ENCODE measurements around the gene MINPP1. TPM values are rescaled to one million over a fixed set of nuclear protein-coding genes. Genes with fewer than 3 reads are reported as not detected.
"Not testable (repeated sequence)": the region's sequence is repeated elsewhere in the genome, so short reads cannot be mapped to it uniquely, and the experiment has no call there.

The MINPP1 gene
- total RNA-seq, 5 donors from 2014 or later (not counting 1 experiment from before 2014, with no cell fraction given), result 2.9 to 9.6 (median 8.8) TPM

DNA sequence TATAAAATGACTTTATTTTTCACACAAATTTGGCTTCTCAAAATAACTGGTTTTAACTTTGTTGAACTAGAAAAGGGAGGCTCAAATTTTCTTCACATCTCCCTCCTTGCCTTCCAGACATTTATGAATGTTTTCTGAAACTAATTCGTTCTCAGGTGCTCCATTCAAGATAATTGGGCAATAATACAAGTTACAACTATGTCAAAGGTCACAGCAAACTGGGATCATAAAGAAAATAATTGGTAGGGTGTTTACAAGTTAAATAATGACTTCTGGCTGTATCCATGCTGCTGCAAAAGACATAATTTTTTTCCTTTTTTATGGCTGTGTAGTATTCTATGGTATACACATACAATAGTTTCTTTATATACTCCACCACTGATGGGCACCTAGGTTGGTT is 75.3 kb downstream of the MINPP1 start:
- Mint-ChIP-seq H3K27me3 (peaks cover 26 to 34% of the 10 kb centered on the region in 2 donors), H3K27ac (no peak overlapping the region), H3K36me3 (no peaks in the 10 kb centered on the region), H3K4me1 (no peaks in the 10 kb centered on the region), H3K9me3 (no peaks in the 10 kb centered on the region), H3K4me3 (no peak overlapping the region)
- Histone ChIP-seq H3K27me3 (replicated peaks in 1 of 2; ENCODE audit: control insufficient read depth in 2 of 2, extremely low read depth in 1 of 2, insufficient read depth in 2 of 2, low read length in 1 of 2) (peaks cover 0 to 13% of the 10 kb centered on the region in 2 experiments), H3K27ac (ENCODE audit: low read length) (no peak overlapping the region), H3K4me3 (ENCODE audit: control insufficient read depth in 1 of 2, extremely low read depth in 1 of 2, low read length in 1 of 2) (no peak overlapping the region), H3K4me1 (ENCODE audit: control insufficient read depth in 1 of 2, extremely low read depth in 1 of 2, insufficient read depth in 2 of 2, low read length in 2 of 2) (no peaks in the 10 kb centered on the region), H3K9me3 (no peaks in the 10 kb centered on the region), H3K36me3 (ENCODE audit: control insufficient read depth in 2 of 2, extremely low read depth in 1 of 2, insufficient read depth in 1 of 2, low read length in 1 of 2) (no peaks in the 10 kb centered on the region)
- DNase-seq (no peak), ATAC-seq (replicated peaks in 1 of 4) (no peak)
- no CpG with 5 or more reads among the region's 1 CpG for WGBS (ENCODE audit: insufficient coverage)
- ChIA-PET CTCF (no interaction called here), POLR2A (interaction anchor here in 1 of 2 donors (0.6 kb wide), 1 partner anchor 36 kb away, joined by 3 read pairs; no protein-coding TSS in a partner anchor)

DNA sequence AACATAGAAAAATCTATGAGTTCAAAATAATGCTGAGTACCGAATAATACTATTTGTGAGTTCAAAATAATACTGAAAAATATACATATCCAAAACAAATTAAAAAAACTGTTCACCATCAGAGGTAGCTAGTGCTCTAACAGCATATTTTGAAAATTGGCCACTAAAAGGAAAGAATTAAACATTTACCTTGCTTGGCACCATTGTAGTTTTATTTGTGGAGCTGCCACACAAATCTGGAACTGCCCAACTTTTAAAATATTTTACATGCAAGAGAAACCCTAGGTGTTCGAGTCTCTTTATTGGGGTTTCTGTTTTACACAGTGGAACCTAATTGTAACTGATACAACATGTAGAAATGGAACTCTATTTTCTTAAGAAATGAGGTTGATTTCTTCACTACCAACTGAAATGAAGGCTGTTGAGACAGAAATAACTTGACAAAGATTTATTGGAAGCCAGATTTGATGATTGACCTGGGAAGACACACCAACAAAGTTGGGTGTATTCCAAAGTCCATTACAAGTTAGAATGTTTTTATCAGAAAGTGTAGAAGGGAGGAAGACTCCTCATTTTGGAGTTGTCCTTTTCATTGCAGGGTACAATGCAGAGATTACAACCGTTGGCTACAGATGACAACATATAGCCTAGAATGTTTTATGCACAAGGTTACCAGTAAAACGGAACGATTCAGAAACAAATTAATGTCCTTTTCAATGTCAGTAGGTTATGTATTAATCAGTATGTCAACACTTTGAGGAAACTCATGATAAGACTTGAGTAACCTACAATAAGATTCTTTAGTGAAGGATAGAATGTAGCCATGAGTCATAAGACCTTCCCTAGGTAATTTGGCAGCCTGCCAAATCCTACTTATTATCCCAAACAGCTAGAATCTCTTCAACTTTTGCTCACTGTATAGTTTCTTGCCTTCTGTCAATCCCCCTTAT is 81.1 kb downstream of the MINPP1 start:
- Histone ChIP-seq H3K9me3 (no peaks in the 10 kb centered on the region), H3K4me1 (ENCODE audit: control insufficient read depth in 1 of 2, extremely low read depth in 1 of 2, insufficient read depth in 2 of 2, low read length in 2 of 2) (no peaks in the 10 kb centered on the region), H3K27ac (ENCODE audit: low read length) (no peak overlapping the region), H3K27me3 (replicated peaks in 1 of 2; ENCODE audit: control insufficient read depth in 2 of 2, extremely low read depth in 1 of 2, insufficient read depth in 2 of 2, low read length in 1 of 2) (peaks cover 0 to 3% of the 10 kb centered on the region in 2 experiments), H3K4me3 (ENCODE audit: control insufficient read depth in 1 of 2, extremely low read depth in 1 of 2, low read length in 1 of 2) (no peak overlapping the region), H3K36me3 (ENCODE audit: control insufficient read depth in 2 of 2, extremely low read depth in 1 of 2, insufficient read depth in 1 of 2, low read length in 1 of 2) (no peaks in the 10 kb centered on the region)
- Mint-ChIP-seq H3K27me3 (peaks cover 7 to 15% of the 10 kb centered on the region in 2 donors), H3K4me3 (no peak overlapping the region), H3K4me1 (no peaks in the 10 kb centered on the region), H3K36me3 (no peaks in the 10 kb centered on the region), H3K9me3 (no peaks in the 10 kb centered on the region), H3K27ac (no peak overlapping the region)
- POLR2A ChIA-PET, result no interaction called here
- CTCF ChIA-PET, result no interaction called here
- WGBS (ENCODE audit: insufficient coverage), result 88% methylated on average over 3 of the region's 5 CpGs
- no peak for DNase-seq
- no peak for ATAC-seq (replicated peaks in 1 of 4)

DNA sequence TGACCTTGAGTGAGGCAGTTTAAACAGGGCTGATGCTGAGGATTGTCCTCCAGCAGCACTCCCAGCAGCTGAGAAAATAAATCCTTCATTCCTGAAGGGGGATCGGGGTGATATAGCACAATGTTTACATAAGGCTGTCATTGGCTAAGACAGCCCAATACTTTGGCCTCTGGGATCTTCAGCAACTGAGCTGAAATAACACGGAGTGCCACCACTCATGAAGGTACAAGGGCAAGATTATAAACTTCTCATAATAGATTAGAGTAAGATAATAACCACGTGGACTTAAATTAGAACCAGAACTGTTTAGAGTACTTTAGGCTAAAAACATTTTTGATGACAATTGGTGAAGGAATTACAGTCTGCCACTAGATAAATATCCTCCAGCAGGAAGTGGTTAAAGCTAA is 85.0 kb downstream of the MINPP1 start:
- no peak overlapping the region for H3K27ac Mint-ChIP-seq
- peaks cover 0 to 2% (median 0%) of the 10 kb centered on the region in 3 donors for H3K9me3 Mint-ChIP-seq
- no peaks in the 10 kb centered on the region for H3K36me3 Mint-ChIP-seq
- H3K4me3 Mint-ChIP-seq, result no peak overlapping the region
- ChIA-PET POLR2A (no interaction called here), CTCF (interaction anchor here in 1 of 2 donors (0.6 kb wide), 1 partner anchor 1889 kb away, joined by 3 read pairs; no protein-coding TSS in a partner anchor)
- no peaks in the 10 kb centered on the region for H3K4me1 Mint-ChIP-seq
- no CpG with 5 or more reads among the region's 3 CpGs for WGBS (ENCODE audit: insufficient coverage)
- ATAC-seq (replicated peaks in 1 of 4) (no peak), DNase-seq (no peak)
- no peaks in the 10 kb centered on the region for H3K27me3 Mint-ChIP-seq
- peaks cover 0 to 5% of the 10 kb centered on the region in 2 experiments for H3K27me3 ChIP-seq (replicated peaks in 1 of 2; ENCODE audit: control insufficient read depth in 2 of 2, extremely low read depth in 1 of 2, insufficient read depth in 2 of 2, low read length in 1 of 2)
- H3K9me3 ChIP-seq, result no peaks in the 10 kb centered on the region
- no peaks in the 10 kb centered on the region for H3K4me1 ChIP-seq (ENCODE audit: control insufficient read depth in 1 of 2, extremely low read depth in 1 of 2, insufficient read depth in 2 of 2, low read length in 2 of 2)
- no peak overlapping the region for H3K4me3 ChIP-seq (ENCODE audit: control insufficient read depth in 1 of 2, extremely low read depth in 1 of 2, low read length in 1 of 2)
- H3K27ac ChIP-seq (ENCODE audit: low read length), result no peak overlapping the region
- no peaks in the 10 kb centered on the region for H3K36me3 ChIP-seq (ENCODE audit: control insufficient read depth in 2 of 2, extremely low read depth in 1 of 2, insufficient read depth in 1 of 2, low read length in 1 of 2)

DNA sequence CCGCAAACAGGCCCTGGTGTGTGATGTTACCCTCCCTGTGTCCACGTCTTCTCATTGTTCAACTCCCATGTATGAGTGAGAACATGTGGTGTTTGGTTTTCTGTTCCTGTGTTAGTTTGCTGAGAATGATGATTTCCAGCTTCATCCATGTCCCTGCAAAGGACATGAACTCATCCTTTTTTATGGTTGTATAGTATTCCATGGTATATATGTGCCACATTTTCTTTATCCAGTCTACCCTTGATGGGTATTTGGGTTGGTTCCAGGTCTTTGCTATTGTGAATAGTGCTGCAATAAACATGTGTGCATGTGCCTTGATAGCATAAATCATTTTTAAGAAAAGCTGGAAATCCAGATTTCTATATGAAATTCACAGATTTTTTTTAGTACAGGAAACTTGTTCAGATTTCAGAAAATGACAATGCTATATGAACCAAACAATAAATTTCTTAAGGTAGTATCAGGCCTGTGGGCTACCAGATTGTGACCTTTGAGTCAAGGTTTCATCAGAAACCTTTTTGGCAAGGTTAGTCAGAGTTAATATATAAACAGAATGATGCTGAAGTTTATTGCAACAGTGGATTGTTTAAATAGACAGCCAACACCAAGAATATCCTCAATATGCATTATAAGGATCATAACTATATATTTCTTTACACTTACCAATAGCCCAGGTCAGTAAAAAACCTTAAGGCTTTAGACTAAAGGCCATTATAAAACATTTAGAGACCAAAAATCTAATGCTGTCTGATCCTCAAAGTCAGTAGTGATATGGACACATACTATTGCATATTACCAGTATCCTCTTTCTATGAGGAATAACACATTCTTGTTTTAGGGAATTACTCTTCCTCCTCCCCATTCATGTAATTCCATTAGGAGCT is 86.3 kb downstream of the MINPP1 start:
- Histone ChIP-seq H3K36me3 (ENCODE audit: control insufficient read depth in 2 of 2, extremely low read depth in 1 of 2, insufficient read depth in 1 of 2, low read length in 1 of 2) (no peaks in the 10 kb centered on the region), H3K27ac (ENCODE audit: low read length) (no peak overlapping the region), H3K9me3 (no peaks in the 10 kb centered on the region), H3K27me3 (replicated peaks in 1 of 2; ENCODE audit: control insufficient read depth in 2 of 2, extremely low read depth in 1 of 2, insufficient read depth in 2 of 2, low read length in 1 of 2) (peaks cover 0 to 5% of the 10 kb centered on the region in 2 experiments), H3K4me1 (ENCODE audit: control insufficient read depth in 1 of 2, extremely low read depth in 1 of 2, insufficient read depth in 2 of 2, low read length in 2 of 2) (no peaks in the 10 kb centered on the region), H3K4me3 (ENCODE audit: control insufficient read depth in 1 of 2, extremely low read depth in 1 of 2, low read length in 1 of 2) (no peak overlapping the region)
- Mint-ChIP-seq H3K27me3 (peaks cover 3% of the 10 kb centered on the region in 2 donors), H3K9me3 (peaks cover 0 to 2% (median 0%) of the 10 kb centered on the region in 3 donors), H3K36me3 (no peaks in the 10 kb centered on the region), H3K4me1 (no peaks in the 10 kb centered on the region), H3K4me3 (no peak overlapping the region), H3K27ac (no peak overlapping the region)
- no CpG with 5 or more reads among the region's 2 CpGs for WGBS (ENCODE audit: insufficient coverage)
- ChIA-PET POLR2A (no interaction called here), CTCF (no interaction called here)
- DNase-seq (no peak), ATAC-seq (replicated peaks in 1 of 4) (no peak)

DNA sequence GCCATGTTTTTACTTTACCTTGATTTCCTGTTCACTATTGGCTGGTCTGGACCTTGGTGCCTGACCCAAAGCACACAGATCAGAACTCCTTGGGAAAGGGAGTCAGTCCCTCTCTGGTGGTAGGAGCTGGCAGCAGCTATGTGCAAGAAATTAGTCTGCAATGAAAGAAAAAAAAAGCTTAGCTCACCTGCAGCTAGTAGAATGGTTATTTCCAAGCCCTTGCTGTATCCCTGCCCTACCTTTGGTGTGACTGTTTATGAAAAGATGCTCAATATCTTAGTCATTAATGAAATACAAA is 86.8 kb downstream of the MINPP1 start:
- Mint-ChIP-seq H3K27ac (no peak overlapping the region), H3K4me1 (no peaks in the 10 kb centered on the region), H3K27me3 (peaks cover 3% of the 10 kb centered on the region in 2 donors), H3K9me3 (peaks cover 0 to 2% (median 0%) of the 10 kb centered on the region in 3 donors), H3K4me3 (no peak overlapping the region), H3K36me3 (no peaks in the 10 kb centered on the region)
- Histone ChIP-seq H3K4me3 (ENCODE audit: control insufficient read depth in 1 of 2, extremely low read depth in 1 of 2, low read length in 1 of 2) (no peak overlapping the region), H3K27me3 (replicated peaks in 1 of 2; ENCODE audit: control insufficient read depth in 2 of 2, extremely low read depth in 1 of 2, insufficient read depth in 2 of 2, low read length in 1 of 2) (peaks cover 0 to 5% of the 10 kb centered on the region in 2 experiments), H3K36me3 (ENCODE audit: control insufficient read depth in 2 of 2, extremely low read depth in 1 of 2, insufficient read depth in 1 of 2, low read length in 1 of 2) (no peaks in the 10 kb centered on the region), H3K9me3 (no peaks in the 10 kb centered on the region), H3K27ac (ENCODE audit: low read length) (no peak overlapping the region), H3K4me1 (ENCODE audit: control insufficient read depth in 1 of 2, extremely low read depth in 1 of 2, insufficient read depth in 2 of 2, low read length in 2 of 2) (no peaks in the 10 kb centered on the region)
- DNase-seq (no peak), ATAC-seq (replicated peaks in 1 of 4) (no peak)
- ChIA-PET CTCF (no interaction called here), POLR2A (no interaction called here)

DNA sequence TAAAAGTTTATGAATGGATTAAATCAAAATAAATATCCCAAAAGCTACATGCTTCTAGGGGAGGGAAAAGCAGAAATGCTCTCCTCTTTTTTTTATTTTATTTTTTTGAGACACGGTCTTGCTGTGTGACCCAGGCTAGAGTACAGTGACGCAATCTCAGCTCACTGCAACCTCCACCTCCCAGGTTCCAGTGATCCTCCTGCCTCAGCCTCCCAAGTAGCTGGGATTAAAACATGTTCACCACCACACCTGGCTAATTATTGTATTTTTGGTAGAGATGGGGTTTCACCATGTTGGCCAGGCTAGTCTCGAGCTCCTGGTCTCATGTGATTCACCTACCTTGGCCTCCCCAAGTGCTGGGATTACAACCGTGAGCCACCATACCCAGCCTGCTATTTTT is 88.2 kb downstream of the MINPP1 start:
- H3K4me1 ChIP-seq (ENCODE audit: control insufficient read depth in 1 of 2, extremely low read depth in 1 of 2, insufficient read depth in 2 of 2, low read length in 2 of 2); H3K9me3 ChIP-seq; CTCF ChIA-PET; H3K36me3 Mint-ChIP-seq; H3K4me1 Mint-ChIP-seq; DNase-seq; H3K27ac ChIP-seq (ENCODE audit: low read length); H3K36me3 ChIP-seq (ENCODE audit: control insufficient read depth in 2 of 2, extremely low read depth in 1 of 2, insufficient read depth in 1 of 2, low read length in 1 of 2); ATAC-seq (replicated peaks in 1 of 4); H3K27me3 ChIP-seq (replicated peaks in 1 of 2; ENCODE audit: control insufficient read depth in 2 of 2, extremely low read depth in 1 of 2, insufficient read depth in 2 of 2, low read length in 1 of 2); H3K9me3 Mint-ChIP-seq; H3K27me3 Mint-ChIP-seq; H3K4me3 ChIP-seq (ENCODE audit: control insufficient read depth in 1 of 2, extremely low read depth in 1 of 2, low read length in 1 of 2); H3K27ac Mint-ChIP-seq; POLR2A ChIA-PET; H3K4me3 Mint-ChIP-seq: not testable (repeated sequence)
- WGBS (ENCODE audit: insufficient coverage), result no CpG with 5 or more reads among the region's 4 CpGs
